T-cell (primary cell): ENCODE measurements around the gene SENP5. TPM values are rescaled to one million over a fixed set of nuclear protein-coding genes. Genes with fewer than 3 reads are reported as not detected.
"Not testable (repeated sequence)": the region's sequence is repeated elsewhere in the genome, so short reads cannot be mapped to it uniquely, and the experiment has no call there.

Experiments used
- ATAC-seq, 4 experiments: fragments of 200-7000 bp in 3 of 4; fragments of 150-1000 bp in 1 of 4; cut with Tn5 transposase; replicated peaks in 1 of 4; 1 replicate in 3 of 4; 2 replicates in 1 of 4; pipeline ENCODE4 v1.10.0; 2021; ENCODE audit warnings: moderate library complexity in 3 of 4, mild to moderate bottlenecking in 2 of 4, moderate number of reproducible peaks in 1 of 4
- CTCF ChIA-PET, 2 donors: fragments of 300-600 bp; sonication (Branson Sonifier 250); formaldehyde crosslinking; loops; one replicate each; lab custom pipeline; 2022; ENCODE audit warnings: antibody characterized with exemption in 2 of 2; lab: Charles Lee
- POLR2A ChIA-PET, 2 donors: fragments of 300-600 bp; sonication (Branson Sonifier 250); formaldehyde crosslinking; loops; one replicate each; lab custom pipeline; 2022; ENCODE audit warnings: antibody characterized with exemption in 2 of 2; lab: Charles Lee
- DNase-seq, 35 experiments: peaks; one replicate each; pipeline versions ENCODE4 v3.0.0 to v3.0.0-alpha.2; 2013 to 2023
- H3K27ac ChIP-seq: one replicate; pipeline ENCODE4 v1.5.1; 2013; ENCODE audit warnings: low read length
- H3K27me3 ChIP-seq, 2 experiments: replicated peaks in 1 of 2; 1 replicate in 1 of 2; 2 replicates in 1 of 2; pipeline versions ENCODE4 v1.6.1 to v1.7.0; 2013; ENCODE audit warnings: low read length in 1 of 2, mixed read lengths in 1 of 2; ENCODE audit not compliant: control insufficient read depth in 2 of 2, insufficient read depth in 2 of 2; ENCODE audit errors: extremely low read depth in 1 of 2
- H3K36me3 ChIP-seq, 2 donors: 1 replicate in 1 of 2; 2 replicates in 1 of 2; pipeline versions ENCODE4 v1.6.1 to v1.7.0; 2013; ENCODE audit warnings: low read length in 1 of 2; ENCODE audit not compliant: control insufficient read depth in 2 of 2, insufficient read depth in 1 of 2; ENCODE audit errors: extremely low read depth in 1 of 2
- H3K4me1 ChIP-seq, 2 experiments: 1 replicate in 1 of 2; 2 replicates in 1 of 2; pipeline versions ENCODE4 v1.6.1 to v1.7.0; 2013; ENCODE audit warnings: low read length in 2 of 2, mixed read lengths in 1 of 2; ENCODE audit not compliant: insufficient read depth in 2 of 2, control insufficient read depth in 1 of 2; ENCODE audit errors: extremely low read depth in 1 of 2
- H3K4me3 ChIP-seq, 2 donors: 1 replicate in 1 of 2; 2 replicates in 1 of 2; pipeline versions ENCODE4 v1.5.1 to v1.7.0; 2013; ENCODE audit warnings: mild to moderate bottlenecking in 2 of 2, low read length in 1 of 2, moderate library complexity in 1 of 2; ENCODE audit not compliant: control insufficient read depth in 1 of 2; ENCODE audit errors: extremely low read depth in 1 of 2
- H3K9me3 ChIP-seq: 2 replicates; pipeline ENCODE4 v1.7.0; 2013
- H3K27ac Mint-ChIP-seq, 2 donors: one replicate each; pipeline ENCODE4 v1.8.0; 2020 to 2021; ENCODE audit warnings: mild to moderate bottlenecking in 2 of 2, mixed read lengths in 2 of 2
- H3K27me3 Mint-ChIP-seq, 2 donors: one replicate each; pipeline ENCODE4 v1.8.0; 2021 to 2022; ENCODE audit warnings: mixed read lengths in 2 of 2
- H3K36me3 Mint-ChIP-seq: one replicate; pipeline ENCODE4 v1.8.0; 2021; ENCODE audit warnings: mixed read lengths
- H3K4me1 Mint-ChIP-seq, 3 donors: one replicate each; pipeline ENCODE4 v1.8.0; 2020 to 2022; ENCODE audit warnings: mixed read lengths in 3 of 3, mild to moderate bottlenecking in 1 of 3
- H3K4me3 Mint-ChIP-seq, 3 donors: one replicate each; pipeline ENCODE4 v1.8.0; 2020 to 2022; ENCODE audit warnings: mild to moderate bottlenecking in 3 of 3, mixed read lengths in 3 of 3, moderate library complexity in 3 of 3
- H3K9me3 Mint-ChIP-seq, 3 donors: one replicate each; pipeline ENCODE4 v1.8.0; 2020 to 2022; ENCODE audit warnings: mixed read lengths in 3 of 3
- WGBS: methylation state at CpG from one replicate; pipeline ENCODE4 v1.1.5; 2013; ENCODE audit warnings: missing lambda C conversion rate; ENCODE audit not compliant: insufficient coverage; 5-methylcytosine and 5-hydroxymethylcytosine counted together
- total RNA-seq, 35 experiments: library from RNA in 6 of 35; stranded (reverse) in 6 of 35; fragments of 120-200 nt in 1 of 35; gene quantifications; one replicate each; pipeline versions ENCODE4 v1.2.1 to v1.2.4 and lab custom pipeline; 2013 to 2026

The SENP5 gene
- total RNA-seq, 5 donors from 2014 or later (not counting 1 experiment from before 2014, with no cell fraction given): 33.8 to 61.2 (median 37.5) TPM

DNA sequence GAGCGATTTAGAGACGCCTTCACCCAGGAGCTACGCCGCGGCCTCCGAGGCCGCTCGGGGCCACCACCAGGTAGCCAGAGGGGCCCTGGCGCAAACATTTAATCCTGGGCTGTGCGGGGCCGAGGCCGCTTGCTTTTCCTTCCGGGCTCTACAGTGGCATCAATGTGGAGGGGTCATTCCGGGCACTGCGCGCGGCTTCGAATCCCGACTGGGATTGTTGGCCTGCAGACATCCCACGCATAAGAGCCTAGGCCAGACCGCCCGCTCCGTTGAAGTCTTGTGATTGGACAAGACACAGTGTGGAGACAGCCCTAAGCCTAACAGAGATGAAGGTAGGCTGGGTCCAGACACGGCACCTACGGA lies 75.2 kb downstream of the SENP5 start:
- ATAC-seq: no peak
- Mint-ChIP-seq H3K4me3 (peak overlapping the region; percentile 96 to 100 (median 99)), H3K4me1 (peaks cover 44 to 49% (median 48%) of the 10 kb centered on the region in 3 donors), H3K27ac (peak overlapping the region; percentile 80 to 91), H3K36me3 (peaks cover 10% of the 10 kb centered on the region), H3K27me3 (peaks cover 0 to 2% of the 10 kb centered on the region in 2 donors), H3K9me3 (no peaks in the 10 kb centered on the region)
- WGBS: 0% methylated on average over 23 of the region's 25 CpGs
- peak overlapping the region; percentile 80 to 92 for H3K4me3 ChIP-seq
- ChIA-PET CTCF (interaction anchor here in 1 of 2 donors (1.8 kb wide), 1 partner anchor 75 kb away, joined by 22 read pairs; the partner anchor contains the start of gene SENP5), POLR2A (interaction anchor here in 1 of 2 donors (0.5 to 1.6 kb wide), 3 partner anchors 75 to 762 kb away, joined by 4 to 7 read pairs (median 6); partner anchors contain the start of genes FBXO45, SENP5 and WDR53)
- DNase-seq: peak in 4 of 35 experiments; percentile 11 to 35 (median 13)
- no peaks in the 10 kb centered on the region for H3K27me3 ChIP-seq
- peaks cover 0 to 14% of the 10 kb centered on the region in 2 donors for H3K36me3 ChIP-seq
- no peaks in the 10 kb centered on the region for H3K9me3 ChIP-seq
- H3K27ac ChIP-seq: peak overlapping the region; percentile 77
- H3K4me1 ChIP-seq: peaks cover 8 to 28% of the 10 kb centered on the region in 2 experiments

DNA sequence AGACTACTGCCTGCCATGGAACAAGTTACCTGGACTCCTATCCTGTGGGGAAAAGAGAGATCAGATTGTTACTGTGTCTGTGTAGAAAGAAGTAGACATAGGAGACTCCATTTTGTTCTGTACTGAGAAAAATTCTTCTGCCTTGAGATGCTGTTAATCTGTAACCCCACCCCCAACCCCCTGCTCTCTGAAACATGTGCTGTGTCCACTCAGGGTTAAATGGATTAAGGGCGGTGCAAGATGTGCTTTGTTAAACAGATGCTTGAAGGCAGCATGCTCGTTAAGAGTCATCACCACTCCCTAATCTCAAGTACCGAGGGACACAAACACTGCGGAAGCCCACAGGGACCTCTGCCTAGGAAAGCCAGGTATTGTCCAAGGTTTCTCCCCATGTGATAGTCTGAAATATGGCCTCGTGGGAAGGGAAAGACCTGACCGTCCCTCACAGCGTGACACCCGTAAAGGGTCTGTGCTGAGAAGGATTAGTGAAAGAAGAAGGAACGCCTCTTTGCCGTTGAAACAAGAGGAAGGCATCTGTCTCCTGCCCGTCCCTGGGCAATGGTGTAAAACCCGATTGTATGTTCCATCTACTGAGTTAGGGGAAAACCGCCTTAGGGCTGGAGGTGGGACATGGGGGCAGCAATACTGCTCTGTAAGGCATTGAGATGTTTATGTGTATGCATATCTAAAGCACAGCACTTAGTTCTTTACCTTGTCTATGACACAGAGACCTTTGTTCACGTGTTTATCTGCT lies 76.5 kb downstream of the SENP5 start:
- H3K27ac ChIP-seq, CTCF ChIA-PET, H3K27me3 Mint-ChIP-seq, ATAC-seq, H3K27me3 ChIP-seq, H3K4me3 ChIP-seq, H3K9me3 Mint-ChIP-seq, H3K36me3 ChIP-seq, H3K36me3 Mint-ChIP-seq, POLR2A ChIA-PET, H3K9me3 ChIP-seq, DNase-seq: not testable (repeated sequence)
- H3K27ac Mint-ChIP-seq: peak overlapping the region; percentile 57 to 71
- WGBS: 94% methylated on average over 8 of the region's 14 CpGs
- peaks cover 43 to 48% (median 47%) of the 10 kb centered on the region in 3 donors for H3K4me1 Mint-ChIP-seq
- H3K4me3 Mint-ChIP-seq: peak overlapping the region; percentile 72 to 100 (median 96)
- peaks cover 8 to 28% of the 10 kb centered on the region in 2 experiments for H3K4me1 ChIP-seq

DNA sequence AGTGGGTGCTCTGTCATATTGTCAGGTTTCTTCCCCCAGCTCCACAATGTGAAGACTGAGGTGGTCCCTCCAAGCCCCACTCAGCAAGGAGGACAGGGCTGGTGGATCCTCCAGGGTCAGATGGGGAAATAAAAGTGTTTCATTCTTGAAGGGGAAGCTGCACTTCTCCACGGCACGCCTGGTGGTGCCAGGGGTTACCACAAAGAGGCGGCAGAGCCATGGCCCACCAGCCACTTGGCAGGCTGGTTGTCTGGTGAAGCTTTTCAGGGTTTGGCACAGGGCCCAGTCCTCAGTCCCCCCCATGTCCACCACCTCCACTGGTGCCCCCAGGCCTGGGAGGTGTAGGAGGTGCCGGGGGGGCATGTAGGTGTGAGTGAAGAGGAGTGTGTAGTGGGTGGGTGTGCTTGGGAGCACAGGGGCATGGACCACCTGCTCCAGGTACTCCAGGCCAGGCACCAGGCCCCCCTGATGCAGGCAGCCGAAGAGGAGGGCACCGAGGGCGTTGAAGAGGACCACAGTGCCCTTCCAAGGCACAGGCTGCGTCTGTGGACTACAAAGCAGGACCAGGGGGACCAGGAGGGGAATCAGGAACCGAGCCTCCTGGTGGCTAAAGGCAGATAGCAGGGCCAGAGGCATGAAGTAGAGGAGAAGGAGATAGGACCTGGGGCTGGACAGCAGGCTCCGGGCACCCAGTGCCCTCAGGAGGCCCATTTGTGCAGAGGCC lies 79.6 kb downstream of the SENP5 start:
- H3K36me3 ChIP-seq: no peaks in the 10 kb centered on the region
- Mint-ChIP-seq H3K4me1 (peaks cover 22 to 24% (median 23%) of the 10 kb centered on the region in 3 donors), H3K4me3 (no peak overlapping the region), H3K36me3 (no peaks in the 10 kb centered on the region), H3K27me3 (peaks cover 0 to 2% of the 10 kb centered on the region in 2 donors), H3K9me3 (no peaks in the 10 kb centered on the region), H3K27ac (no peak overlapping the region)
- 92% methylated on average over 5 of the region's 10 CpGs for WGBS
- no peak for DNase-seq
- no peak overlapping the region for H3K4me3 ChIP-seq
- no peak overlapping the region for H3K27ac ChIP-seq
- ATAC-seq: no peak
- H3K9me3 ChIP-seq: no peaks in the 10 kb centered on the region
- no peaks in the 10 kb centered on the region for H3K27me3 ChIP-seq
- ChIA-PET CTCF (no interaction called here), POLR2A (no interaction called here)
- peaks cover 8 to 12% of the 10 kb centered on the region in 2 experiments for H3K4me1 ChIP-seq

DNA sequence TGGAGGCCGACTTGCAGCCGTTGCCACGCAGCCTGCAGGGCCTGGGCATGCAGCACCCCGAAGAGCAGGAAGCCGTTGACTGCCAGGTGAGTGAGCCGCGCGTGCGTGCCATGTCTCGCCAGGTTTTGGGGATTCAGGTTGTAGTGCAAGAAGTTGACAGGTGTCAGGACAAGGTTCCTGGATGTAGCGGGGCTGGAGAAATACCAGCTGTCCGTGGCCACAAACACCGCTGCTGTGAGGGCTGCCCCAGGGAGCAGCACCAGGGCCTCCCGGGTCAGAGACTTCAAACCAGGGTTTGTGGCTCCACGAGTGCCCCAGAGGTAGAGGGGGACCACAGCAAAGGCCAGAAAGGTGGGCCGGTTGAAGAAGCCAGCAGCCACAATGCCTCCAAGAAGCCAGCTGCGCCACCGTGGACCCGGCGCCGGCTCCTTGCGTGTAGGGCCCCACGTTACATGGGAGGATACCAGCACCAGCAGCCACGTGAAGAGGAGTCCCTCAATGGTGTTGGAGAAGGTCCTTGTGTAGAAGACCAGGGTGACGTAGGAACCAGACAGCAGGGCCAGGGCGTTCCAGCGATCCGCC lies 80.2 kb downstream of the SENP5 start:
- Mint-ChIP-seq H3K4me1 (peaks cover 20 to 21% (median 20%) of the 10 kb centered on the region in 3 donors), H3K9me3 (no peaks in the 10 kb centered on the region), H3K4me3 (no peak overlapping the region), H3K27ac (no peak overlapping the region), H3K36me3 (no peaks in the 10 kb centered on the region), H3K27me3 (no peaks in the 10 kb centered on the region)
- ChIA-PET CTCF (interaction anchor here in 1 of 2 donors (0.6 kb wide), 1 partner anchor 97 kb away, joined by 3 read pairs; no protein-coding TSS in a partner anchor), POLR2A (no interaction called here)
- H3K36me3 ChIP-seq: no peaks in the 10 kb centered on the region
- DNase-seq (no peak), ATAC-seq (no peak)
- no peak overlapping the region for H3K4me3 ChIP-seq
- peaks cover 8 to 9% of the 10 kb centered on the region in 2 experiments for H3K4me1 ChIP-seq
- H3K27ac ChIP-seq: no peak overlapping the region
- H3K27me3 ChIP-seq: no peaks in the 10 kb centered on the region
- WGBS: 90% methylated on average over 20 of the region's 28 CpGs
- no peaks in the 10 kb centered on the region for H3K9me3 ChIP-seq

DNA sequence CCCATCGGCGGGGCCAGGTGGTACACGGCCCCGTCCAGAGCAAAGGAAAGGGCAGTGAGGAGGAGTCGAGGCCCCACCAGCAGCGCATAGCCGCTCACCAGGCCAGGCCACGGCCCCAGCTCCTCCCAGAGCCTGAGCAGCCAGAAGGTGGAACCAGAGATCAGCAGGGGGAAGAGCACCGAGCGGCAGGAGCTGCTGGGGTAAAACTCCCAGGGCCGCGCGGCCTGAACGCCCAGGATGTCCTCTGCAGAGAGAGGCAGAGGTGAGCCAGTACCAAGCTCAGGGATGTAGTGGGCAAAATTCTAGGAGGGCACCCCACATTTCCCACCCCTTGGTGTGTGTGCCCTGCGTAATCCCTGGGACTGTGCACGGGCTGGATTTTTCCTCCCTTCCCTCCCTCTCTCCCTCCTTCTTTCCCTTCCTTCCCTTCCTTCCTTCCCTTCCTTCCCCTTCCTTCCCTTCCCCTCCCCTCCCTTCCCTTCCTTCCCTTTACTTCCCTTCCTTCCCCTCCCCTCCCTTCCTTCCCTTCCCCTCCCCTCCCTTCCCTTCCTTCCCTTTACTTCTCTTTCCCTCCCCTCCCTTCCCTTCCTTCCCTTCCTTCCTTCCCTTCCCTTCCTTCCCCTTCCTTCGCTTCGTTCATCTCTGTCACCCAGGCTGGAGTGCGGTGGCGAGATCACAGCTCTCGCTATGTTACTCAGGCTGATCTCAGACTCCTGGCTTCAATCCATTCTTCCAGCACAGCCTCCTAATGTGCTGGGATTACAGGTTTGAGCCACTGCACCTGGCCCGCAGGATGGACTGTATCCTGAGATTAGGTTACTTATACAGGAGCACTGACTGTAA lies 80.9 kb downstream of the SENP5 start:
- H3K4me3 Mint-ChIP-seq: no peak overlapping the region

More for the DNA sequence above, 80.9 kb downstream of the SENP5 start:
- peaks cover 13% of the 10 kb centered on the region in 3 donors for H3K4me1 Mint-ChIP-seq
- H3K27ac Mint-ChIP-seq: no peak overlapping the region
- ChIA-PET CTCF (interaction anchor here in 1 of 2 donors (0.6 kb wide), 1 partner anchor 96 kb away, joined by 3 read pairs; no protein-coding TSS in a partner anchor), POLR2A (no interaction called here)
- H3K36me3 Mint-ChIP-seq: no peaks in the 10 kb centered on the region
- no peaks in the 10 kb centered on the region for H3K9me3 Mint-ChIP-seq
- H3K9me3 ChIP-seq: no peaks in the 10 kb centered on the region
- no peak for ATAC-seq
- H3K27ac ChIP-seq: no peak overlapping the region
- DNase-seq: no peak
- no peaks in the 10 kb centered on the region for H3K27me3 Mint-ChIP-seq
- no peaks in the 10 kb centered on the region for H3K27me3 ChIP-seq
- peaks cover 1 to 2% of the 10 kb centered on the region in 2 experiments for H3K4me1 ChIP-seq
- no peak overlapping the region for H3K4me3 ChIP-seq
- WGBS: 79% methylated on average over 17 of the region's 22 CpGs
- no peaks in the 10 kb centered on the region for H3K36me3 ChIP-seq
